ENCODE results near the gene PRLR.

PRLR gene

GRCh38 chr5:35218981-35219380 is 11.3 kb downstream of the PRLR start:
- ATAC-seq, result no peak
- no peak for DNase-seq
- Mint-ChIP-seq H3K4me1 (no peaks in the 10 kb centered on the region), H3K27me3 (peaks cover 19% of the 10 kb centered on the region), H3K4me3 (no peak overlapping the region), H3K27ac (no peak overlapping the region), H3K9me3 (no peaks in the 10 kb centered on the region), H3K36me3 (ENCODE audit: low read depth) (no peaks in the 10 kb centered on the region)

- DNase-seq (no peak), ATAC-seq (no peak)
- Mint-ChIP-seq H3K27me3 (peaks cover 13% of the 10 kb centered on the region), H3K4me1 (peaks cover 11% of the 10 kb centered on the region), H3K4me3 (no peak overlapping the region), H3K36me3 (ENCODE audit: low read depth) (no peaks in the 10 kb centered on the region), H3K9me3 (no peaks in the 10 kb centered on the region), H3K27ac (no peak overlapping the region)
Measured at GRCh38 chr5:35214051-35214450, 16.2 kb downstream of the PRLR start.

- Mint-ChIP-seq H3K9me3 (no peaks in the 10 kb centered on the region), H3K36me3 (ENCODE audit: low read depth) (no peaks in the 10 kb centered on the region), H3K27me3 (peaks cover 11% of the 10 kb centered on the region), H3K27ac (no peak overlapping the region), H3K4me1 (peaks cover 11% of the 10 kb centered on the region), H3K4me3 (no peak overlapping the region)
- DNase-seq (no peak), ATAC-seq (no peak)
Measured at GRCh38 chr5:35213608-35214007, 16.7 kb downstream of the PRLR start.

- H3K36me3 Mint-ChIP-seq (ENCODE audit: low read depth), result no peaks in the 10 kb centered on the region
- peaks cover 19% of the 10 kb centered on the region for H3K27me3 Mint-ChIP-seq
- no peak overlapping the region for H3K27ac Mint-ChIP-seq
- no peak overlapping the region for H3K4me3 Mint-ChIP-seq
- ATAC-seq (peak; percentile 59), DNase-seq (no peak)
- H3K9me3 Mint-ChIP-seq, result no peaks in the 10 kb centered on the region
- H3K4me1 Mint-ChIP-seq, result peaks cover 11% of the 10 kb centered on the region
Measured at GRCh38 chr5:35212122-35212982, 17.9 kb downstream of the PRLR start.

- DNase-seq (no peak), ATAC-seq (no peak)
- H3K4me3 Mint-ChIP-seq, result no peak overlapping the region
- no peaks in the 10 kb centered on the region for H3K36me3 Mint-ChIP-seq (ENCODE audit: low read depth)
- no peaks in the 10 kb centered on the region for H3K9me3 Mint-ChIP-seq
- peaks cover 11% of the 10 kb centered on the region for H3K4me1 Mint-ChIP-seq
- H3K27ac Mint-ChIP-seq, result no peak overlapping the region
- H3K27me3 Mint-ChIP-seq, result peaks cover 25% of the 10 kb centered on the region
Measured at GRCh38 chr5:35209862-35210261, 20.4 kb downstream of the PRLR start.

- no peaks in the 10 kb centered on the region for H3K36me3 Mint-ChIP-seq (ENCODE audit: low read depth)
- no peaks in the 10 kb centered on the region for H3K4me1 Mint-ChIP-seq
- DNase-seq (no peak), ATAC-seq (no peak)
- no peak overlapping the region for H3K27ac Mint-ChIP-seq
- H3K4me3 Mint-ChIP-seq, result no peak overlapping the region
- peaks cover 28% of the 10 kb centered on the region for H3K27me3 Mint-ChIP-seq
- no peaks in the 10 kb centered on the region for H3K9me3 Mint-ChIP-seq
Measured at GRCh38 chr5:35205606-35206005, 24.7 kb downstream of the PRLR start.

- no peaks in the 10 kb centered on the region for H3K4me1 Mint-ChIP-seq
- peaks cover 29% of the 10 kb centered on the region for H3K27me3 Mint-ChIP-seq
- no peak for ATAC-seq
- no peak overlapping the region for H3K4me3 Mint-ChIP-seq
- no peaks in the 10 kb centered on the region for H3K36me3 Mint-ChIP-seq (ENCODE audit: low read depth)
- no peak for DNase-seq
- no peak overlapping the region for H3K27ac Mint-ChIP-seq
- no peaks in the 10 kb centered on the region for H3K9me3 Mint-ChIP-seq
Measured at GRCh38 chr5:35205186-35205585, 25.1 kb downstream of the PRLR start.

- Mint-ChIP-seq H3K27ac (no peak overlapping the region), H3K4me1 (no peaks in the 10 kb centered on the region), H3K27me3 (peaks cover 25% of the 10 kb centered on the region), H3K36me3 (ENCODE audit: low read depth) (no peaks in the 10 kb centered on the region), H3K9me3 (no peaks in the 10 kb centered on the region), H3K4me3 (no peak overlapping the region)
- DNase-seq, result no peak
- ATAC-seq, result no peak
Measured at GRCh38 chr5:35203403-35203802, 26.9 kb downstream of the PRLR start.

GRCh38 chr5:35202319-35203111 is 27.8 kb downstream of the PRLR start:
- peaks cover 21% of the 10 kb centered on the region for H3K27me3 Mint-ChIP-seq
- peak; percentile 68 for ATAC-seq
- peak; percentile 39 for DNase-seq
- H3K4me1 Mint-ChIP-seq, result no peaks in the 10 kb centered on the region
- no peak overlapping the region for H3K27ac Mint-ChIP-seq
- no peaks in the 10 kb centered on the region for H3K9me3 Mint-ChIP-seq
- H3K4me3 Mint-ChIP-seq, result no peak overlapping the region
- no peaks in the 10 kb centered on the region for H3K36me3 Mint-ChIP-seq (ENCODE audit: low read depth)

- Mint-ChIP-seq H3K4me1 (no peaks in the 10 kb centered on the region), H3K36me3 (ENCODE audit: low read depth) (no peaks in the 10 kb centered on the region), H3K27me3 (peaks cover 21% of the 10 kb centered on the region), H3K9me3 (no peaks in the 10 kb centered on the region), H3K4me3 (no peak overlapping the region), H3K27ac (no peak overlapping the region)
- no peak for ATAC-seq
- no peak for DNase-seq
Measured at GRCh38 chr5:35201291-35201690, 29.0 kb downstream of the PRLR start.

- Mint-ChIP-seq H3K4me1 (peaks cover 4% of the 10 kb centered on the region), H3K27me3 (peaks cover 15% of the 10 kb centered on the region), H3K36me3 (ENCODE audit: low read depth) (no peaks in the 10 kb centered on the region)
Measured at GRCh38 chr5:35199886-35200285, 30.4 kb downstream of the PRLR start.

GRCh38 chr5:35198686-35199085 is 31.6 kb downstream of the PRLR start:
- Mint-ChIP-seq H3K9me3 (no peaks in the 10 kb centered on the region), H3K27ac (no peak overlapping the region), H3K4me1 (peaks cover 8% of the 10 kb centered on the region), H3K27me3 (peaks cover 15% of the 10 kb centered on the region), H3K4me3 (no peak overlapping the region), H3K36me3 (ENCODE audit: low read depth) (no peaks in the 10 kb centered on the region)
- no peak for DNase-seq
- no peak for ATAC-seq

More at GRCh38 chr5:35199886-35200285, 30.4 kb downstream of the PRLR start:
- Mint-ChIP-seq H3K27ac (no peak overlapping the region), H3K4me3 (no peak overlapping the region), H3K9me3 (no peaks in the 10 kb centered on the region)
- no peak for DNase-seq
- ATAC-seq, result no peak

GRCh38 chr5:35198075-35198474 is 32.2 kb downstream of the PRLR start:
- Mint-ChIP-seq H3K27ac (no peak overlapping the region), H3K27me3 (peaks cover 15% of the 10 kb centered on the region), H3K9me3 (no peaks in the 10 kb centered on the region), H3K36me3 (ENCODE audit: low read depth) (no peaks in the 10 kb centered on the region), H3K4me3 (no peak overlapping the region), H3K4me1 (peaks cover 8% of the 10 kb centered on the region)
- ATAC-seq, result no peak
- no peak for DNase-seq

GRCh38 chr5:35197351-35197750 is 32.9 kb downstream of the PRLR start:
- H3K9me3 Mint-ChIP-seq, result no peaks in the 10 kb centered on the region
- H3K36me3 Mint-ChIP-seq (ENCODE audit: low read depth), result no peaks in the 10 kb centered on the region
- no peak overlapping the region for H3K4me3 Mint-ChIP-seq
- DNase-seq, result no peak
- H3K27ac Mint-ChIP-seq, result no peak overlapping the region
- no peak for ATAC-seq
- peaks cover 15% of the 10 kb centered on the region for H3K27me3 Mint-ChIP-seq
- H3K4me1 Mint-ChIP-seq, result peaks cover 8% of the 10 kb centered on the region

- no peak for ATAC-seq
- Mint-ChIP-seq H3K4me1 (peaks cover 8% of the 10 kb centered on the region), H3K36me3 (ENCODE audit: low read depth) (no peaks in the 10 kb centered on the region), H3K27me3 (peaks cover 9% of the 10 kb centered on the region), H3K9me3 (no peaks in the 10 kb centered on the region), H3K4me3 (no peak overlapping the region), H3K27ac (no peak overlapping the region)
- no peak for DNase-seq
Measured at GRCh38 chr5:35195472-35195852, 34.8 kb downstream of the PRLR start.
